ENCODE data around the gene MAFB.
"Not testable (repeated sequence)": the region's sequence is repeated elsewhere in the genome, so short reads cannot be mapped to it uniquely, and the experiment has no call there.

Gene MAFB

GRCh38 chr20:40689100-40689942 lies at the start of gene MAFB:
TSS of gene MAFB (minus strand) at chr20:40689236. CDS start at chr20:40688850, 386 bp downstream.
- DNase-seq: peak; percentile 67

GRCh38 chr20:40736468-40736867 lies 47.4 kb upstream of the MAFB start:
- not testable (repeated sequence) for DNase-seq

DNA sequence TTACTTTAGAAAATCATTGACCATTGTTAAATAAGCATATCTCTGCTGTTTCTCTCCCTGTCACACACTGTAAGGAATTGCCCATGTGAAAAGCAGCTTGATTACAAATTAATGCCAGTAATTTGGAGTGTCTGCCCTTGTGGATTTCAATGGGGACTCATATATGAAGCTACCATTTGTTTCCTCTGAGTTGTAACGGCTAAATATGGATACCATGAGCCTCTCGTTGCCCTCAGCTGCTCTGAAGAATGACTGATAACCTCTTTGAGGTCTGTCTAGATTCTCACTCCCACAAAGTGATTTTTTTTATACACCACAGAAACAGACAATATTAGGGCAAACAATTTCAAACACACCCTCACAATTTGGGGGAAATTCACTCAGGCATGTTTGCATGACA lies 40.0 kb upstream of the MAFB start:
- no peak for DNase-seq

GRCh38 chr20:40728470-40728869 lies 39.4 kb upstream of the MAFB start:
- DNase-seq: no peak

DNA sequence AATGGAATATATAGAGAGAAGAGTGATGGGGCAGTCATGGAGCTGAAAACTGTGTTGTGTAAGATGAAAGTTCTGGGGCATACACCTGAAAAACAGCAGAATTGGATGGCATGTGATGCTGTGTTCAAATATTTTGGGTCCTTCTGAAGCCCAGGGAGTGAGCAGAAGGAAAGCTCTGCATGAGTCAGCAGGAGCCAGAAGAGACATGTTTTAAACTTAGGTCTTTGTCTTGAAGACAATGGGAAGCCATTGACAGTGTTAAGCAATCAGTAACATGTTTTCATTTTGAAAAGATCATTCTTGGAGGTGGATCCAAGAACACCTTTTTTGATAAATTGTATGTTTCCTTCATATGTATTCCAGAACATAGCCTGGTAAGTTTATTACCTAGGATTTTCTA lies 38.9 kb upstream of the MAFB start:
- no peak for DNase-seq

DNA sequence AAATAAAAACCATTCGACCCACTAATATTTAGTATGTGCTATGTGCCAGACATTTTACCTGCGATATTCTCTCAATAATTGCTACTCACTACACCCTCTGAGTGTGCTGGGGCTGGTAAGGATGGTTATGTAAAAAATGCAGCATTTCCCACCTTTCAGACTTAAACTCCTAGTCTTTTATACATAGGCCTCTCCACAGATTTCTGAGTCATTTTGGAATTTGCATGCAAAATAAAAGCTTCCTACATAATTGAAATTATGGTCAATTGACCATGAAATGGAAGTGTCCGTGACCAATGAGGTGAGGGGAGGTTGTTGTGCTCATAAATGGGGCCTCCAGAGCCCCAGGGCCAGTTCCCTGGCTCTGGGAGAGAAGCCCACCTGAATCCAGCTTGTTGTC lies 37.7 kb upstream of the MAFB start:
- no peak for DNase-seq

DNA sequence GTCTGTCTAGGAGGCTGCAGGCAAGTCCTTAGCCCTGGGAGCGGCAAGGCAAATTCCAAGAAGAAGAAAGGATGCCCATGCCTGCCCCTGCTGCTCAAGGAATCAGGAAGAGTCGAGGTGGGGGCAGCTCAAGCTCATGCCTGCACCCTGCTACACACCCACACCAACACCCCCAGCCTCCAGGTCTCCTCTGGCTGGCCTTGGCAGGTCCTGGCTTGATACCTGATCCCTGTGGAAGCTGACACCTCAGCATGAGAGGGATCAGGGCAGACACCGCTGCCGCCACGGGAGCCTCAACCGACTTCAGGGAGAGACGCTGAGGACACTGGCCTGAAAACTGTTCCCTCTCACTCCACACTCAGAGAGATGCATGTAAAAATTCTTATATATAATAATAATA lies 35.5 kb upstream of the MAFB start:
- no peak for DNase-seq

DNA sequence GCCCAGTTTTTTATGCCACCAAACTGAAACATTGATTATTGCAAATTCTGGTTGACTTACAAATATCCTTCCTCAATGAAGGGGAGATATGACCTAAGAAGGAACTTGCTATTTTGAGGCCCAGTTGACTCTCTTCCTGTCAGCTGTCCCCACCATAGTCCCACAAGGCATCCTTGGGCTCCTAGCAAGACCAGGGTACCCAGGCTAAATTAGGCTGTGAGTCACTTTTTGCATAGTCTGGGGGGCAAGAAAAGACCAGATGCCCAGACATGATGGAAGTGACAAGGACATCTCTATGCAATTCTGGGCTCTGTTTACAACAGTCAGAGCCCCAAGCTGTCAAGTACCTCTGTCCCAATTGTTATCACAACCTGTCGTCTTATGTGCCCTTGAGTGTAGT lies 31.8 kb upstream of the MAFB start:
- no peak for DNase-seq

GRCh38 chr20:40720099-40720498 lies 31.1 kb upstream of the MAFB start:
- DNase-seq: no peak

DNA sequence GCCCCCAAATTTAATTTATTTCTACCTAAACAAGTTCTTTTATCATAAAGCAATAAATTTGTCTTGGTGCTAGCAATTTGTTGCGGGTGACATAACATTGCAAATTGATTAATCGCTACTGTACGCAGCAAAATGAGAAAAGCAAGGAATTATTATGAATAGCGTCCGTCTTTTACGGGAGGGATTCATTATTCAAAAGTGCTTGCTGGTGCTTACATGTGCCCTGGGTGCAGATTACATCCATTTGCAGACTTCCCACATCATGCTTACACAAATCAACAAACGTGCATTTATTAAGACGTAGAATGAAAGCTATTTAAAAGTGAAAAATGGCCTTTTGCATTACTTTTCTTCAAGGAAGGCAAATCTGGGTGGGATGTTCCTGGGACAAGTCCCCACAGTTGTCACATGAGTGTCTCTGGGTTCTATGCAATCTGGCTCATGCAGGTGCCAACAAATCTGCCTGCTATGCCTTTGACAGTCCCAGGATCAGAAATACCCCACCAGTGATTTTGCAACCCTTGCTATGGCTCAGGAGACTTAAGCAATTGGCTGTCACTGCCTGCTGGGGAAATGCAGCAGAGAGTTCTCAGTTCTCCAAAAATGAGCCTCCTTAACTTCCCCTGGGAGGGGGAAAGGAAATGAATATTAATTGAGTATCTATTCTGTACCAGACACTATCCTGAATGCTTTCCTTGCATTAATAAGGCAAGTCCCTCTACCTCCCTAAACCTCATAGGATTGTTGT lies 30.1 kb upstream of the MAFB start:
- no peak for DNase-seq

- no peak for DNase-seq
These were observed 29.4 kb upstream of the MAFB start for GRCh38 chr20:40718214-40718977.

DNA sequence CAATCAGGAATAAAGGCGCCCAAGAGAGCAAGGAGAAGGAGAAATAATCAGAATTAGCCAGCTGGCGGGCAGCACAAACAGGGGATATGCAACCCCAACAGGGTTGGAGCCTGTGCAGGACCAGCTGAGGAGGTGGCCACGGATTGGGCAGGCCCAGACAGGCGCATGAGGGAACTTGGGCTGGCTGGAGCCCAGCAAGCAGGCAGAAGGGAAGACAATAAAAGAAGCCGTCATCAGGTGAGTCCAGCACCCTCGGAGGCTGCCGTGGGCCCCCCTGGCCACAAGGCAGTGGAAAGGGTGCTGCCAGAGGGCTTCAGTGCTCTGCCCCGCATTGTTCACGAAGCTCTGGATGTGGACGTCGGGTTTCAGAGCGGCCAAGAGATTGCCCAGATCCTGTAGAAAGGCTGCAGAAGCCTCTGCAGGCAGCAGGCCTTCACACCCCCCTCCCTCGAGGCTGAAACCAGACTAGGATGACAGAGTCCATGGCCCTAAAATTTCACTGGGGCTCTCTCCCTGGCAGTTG lies 28.4 kb upstream of the MAFB start:
- no peak for DNase-seq

GRCh38 chr20:40715491-40715890 lies 26.5 kb upstream of the MAFB start:
- DNase-seq: no peak

DNA sequence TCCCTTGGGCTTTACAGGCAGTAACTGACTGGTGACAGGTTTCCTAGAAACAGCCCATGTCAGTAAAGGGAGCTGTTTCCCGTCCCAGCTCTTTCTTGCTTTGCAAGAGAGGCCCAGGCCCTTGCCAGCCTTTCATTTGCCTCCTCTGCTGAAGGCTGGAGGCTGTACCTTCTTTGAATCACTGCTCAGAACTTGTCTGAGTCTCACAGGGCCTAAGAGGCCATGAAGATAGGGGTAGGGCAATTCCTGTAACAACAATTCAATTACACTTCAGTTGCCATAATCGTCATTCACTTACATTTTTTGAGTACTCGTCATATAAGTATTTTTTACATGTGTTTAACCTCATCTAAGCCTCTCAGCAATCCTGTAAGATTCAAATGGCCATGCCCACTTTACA lies 25.9 kb upstream of the MAFB start:
- DNase-seq: no peak

GRCh38 chr20:40714109-40714508 lies 25.1 kb upstream of the MAFB start:
- DNase-seq: no peak

DNA sequence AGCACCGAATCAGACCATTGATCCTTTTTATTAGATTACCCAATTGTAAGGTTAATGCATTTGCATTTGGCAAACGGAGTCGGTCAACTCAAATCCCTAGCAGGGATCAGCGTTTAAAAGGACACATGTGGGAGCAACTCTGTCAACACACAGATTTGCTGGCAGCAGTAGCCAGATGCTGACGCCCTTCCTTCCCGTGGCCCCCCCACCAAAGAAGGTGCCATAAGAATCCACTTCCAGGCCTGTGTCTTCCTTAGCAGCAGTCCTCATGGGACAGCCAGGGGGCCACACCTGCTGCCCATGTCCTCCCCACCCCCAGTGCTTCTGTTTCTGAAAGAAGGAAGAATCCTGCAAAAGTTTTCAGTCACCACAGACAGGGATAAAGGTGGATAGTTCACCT lies 24.5 kb upstream of the MAFB start:
- DNase-seq: no peak

DNA sequence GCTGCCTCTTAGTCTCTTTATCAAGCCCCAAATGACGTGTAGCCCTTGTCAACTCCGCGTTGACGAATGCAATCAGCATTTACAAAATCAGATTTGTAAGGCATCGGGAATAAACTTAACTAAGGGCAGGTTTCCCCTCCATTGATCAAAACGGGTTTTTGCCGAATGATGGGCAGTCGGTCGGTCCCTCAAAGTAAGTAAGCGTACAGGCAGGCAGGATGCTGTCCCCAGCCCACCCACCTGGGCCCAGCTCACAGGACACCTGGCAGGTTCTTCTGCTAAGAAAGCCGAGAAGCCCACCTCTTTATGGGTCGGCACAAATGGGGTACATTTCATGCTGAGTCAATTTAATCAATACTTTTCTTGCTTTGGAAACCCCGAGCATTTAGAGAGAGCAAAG lies 22.0 kb upstream of the MAFB start:
- DNase-seq: no peak

DNA sequence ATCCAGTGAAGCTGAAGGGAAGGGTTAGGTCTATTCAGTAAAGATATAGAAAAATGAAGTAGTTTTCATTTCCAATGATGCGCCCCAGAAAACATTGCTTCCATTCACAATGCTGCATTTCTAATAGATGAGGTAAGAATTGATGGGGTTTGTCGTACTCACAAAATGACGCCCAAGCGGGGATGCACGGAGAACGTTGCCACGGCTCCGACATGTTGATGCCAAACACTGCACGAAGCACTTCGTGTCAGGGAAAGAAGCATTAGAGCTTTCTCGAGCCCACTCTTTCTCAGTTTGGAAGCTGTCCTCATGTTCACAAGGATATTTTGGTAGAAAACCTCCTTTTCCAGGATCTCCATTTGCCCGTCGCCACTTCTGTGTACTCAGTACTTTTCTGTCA lies 21.6 kb upstream of the MAFB start:
- no peak for DNase-seq

GRCh38 chr20:40706977-40707582 lies 18.0 kb upstream of the MAFB start:
- no peak for DNase-seq

- DNase-seq: no peak
These were observed 16.4 kb upstream of the MAFB start for GRCh38 chr20:40705413-40705812.

GRCh38 chr20:40704828-40705227 lies 15.8 kb upstream of the MAFB start:
- DNase-seq: no peak

- no peak for DNase-seq
These were observed 15.0 kb upstream of the MAFB start for GRCh38 chr20:40703975-40704530.

DNA sequence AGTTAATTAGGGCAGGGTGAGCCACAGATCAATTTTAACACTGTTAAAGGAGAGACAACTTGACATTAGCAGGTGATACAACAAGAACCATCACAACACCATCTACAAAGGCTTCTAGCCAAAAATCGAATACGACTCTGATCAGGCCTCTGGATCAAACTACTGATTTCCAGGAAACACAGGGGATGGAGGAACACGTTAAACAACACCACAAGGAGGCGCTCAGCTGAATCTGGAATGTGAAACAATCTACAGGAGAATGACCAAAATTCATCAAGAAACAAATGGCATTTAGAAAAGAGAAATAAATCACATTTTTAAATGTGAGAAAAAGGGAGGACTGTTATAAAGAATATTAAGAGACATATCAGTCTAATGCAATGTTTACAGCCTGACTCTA lies 13.5 kb upstream of the MAFB start:
- DNase-seq: no peak
